Activated CD8-positive, alpha-beta T cell treated with anti-CD3 and anti-CD28 coated beads, Interleukin-2, amount 10 ng/mL, durations not matched to agents 7 days and 5 days (primary cell): Measurements from ENCODE around the gene SLC2A6. TPM values are rescaled to one million over a fixed set of nuclear protein-coding genes. Genes with fewer than 3 reads are reported as not detected.

Experiments used
- ATAC-seq: fragments of 150-1000 bp; cut with Tn5 transposase; one replicate; pipeline ENCODE4 v1.10.0; 2021; ENCODE audit warnings: moderate library complexity
- CTCF ChIA-PET: fragments of 350-600 bp; sonication (Branson Sonifier 250); formaldehyde crosslinking; loops from one replicate; lab custom pipeline; 2021; ENCODE audit warnings: antibody characterized with exemption; lab: Charles Lee
- POLR2A ChIA-PET: fragments of 350-600 bp; sonication (Branson Sonifier 250); formaldehyde crosslinking; loops from one replicate; lab custom pipeline; 2021; ENCODE audit warnings: antibody characterized with exemption; lab: Charles Lee
- DNase-seq: peaks from one replicate; pipeline ENCODE4 v3.0.0-alpha.2; 2020
- H3K27ac Mint-ChIP-seq: one replicate; pipeline ENCODE4 v1.8.0; 2021; ENCODE audit warnings: mild to moderate bottlenecking, mixed read lengths
- H3K27me3 Mint-ChIP-seq: one replicate; pipeline ENCODE4 v1.8.0; 2021; ENCODE audit warnings: low read depth, mixed read lengths
- H3K36me3 Mint-ChIP-seq: one replicate; pipeline ENCODE4 v1.8.0; 2021; ENCODE audit warnings: low read depth, mixed read lengths
- H3K4me1 Mint-ChIP-seq: one replicate; pipeline ENCODE4 v1.8.0; 2021; ENCODE audit warnings: low read depth, mixed read lengths
- H3K4me3 Mint-ChIP-seq: one replicate; pipeline ENCODE4 v1.8.0; 2021; ENCODE audit warnings: mild to moderate bottlenecking, mixed read lengths
- H3K9me3 Mint-ChIP-seq: one replicate; pipeline ENCODE4 v1.8.0; 2022; ENCODE audit warnings: mixed read lengths; ENCODE audit not compliant: insufficient read depth
- total RNA-seq, 2 experiments: library from RNA; stranded (reverse); gene quantifications; one replicate each; pipeline ENCODE4 v1.2.3, GENCODE V29; 2021

The SLC2A6 gene
- total RNA-seq, 2 experiments from 2014 or later: 14.1 to 17.0 TPM

- Mint-ChIP-seq H3K9me3 (no peaks in the 10 kb centered on the region), H3K27ac (no peak overlapping the region), H3K4me1 (peaks cover 12% of the 10 kb centered on the region), H3K27me3 (no peaks in the 10 kb centered on the region), H3K4me3 (no peak overlapping the region), H3K36me3 (no peaks in the 10 kb centered on the region)
- no peak for ATAC-seq
- no peak for DNase-seq
- CTCF ChIA-PET: interaction anchor here (0.8 kb wide), 1 partner anchor 27 kb away, joined by 3 read pairs; no protein-coding TSS in a partner anchor
- POLR2A ChIA-PET: no interaction called here
Measured at GRCh38 chr9:133513214-133514100, 34.6 kb upstream of the SLC2A6 start.

- ChIA-PET CTCF (no interaction called here), POLR2A (no interaction called here)
- H3K27me3 Mint-ChIP-seq: no peaks in the 10 kb centered on the region
- H3K9me3 Mint-ChIP-seq: no peaks in the 10 kb centered on the region
- H3K4me1 Mint-ChIP-seq: peaks cover 17% of the 10 kb centered on the region
- ATAC-seq (no peak), DNase-seq (no peak)
- no peak overlapping the region for H3K27ac Mint-ChIP-seq
- no peaks in the 10 kb centered on the region for H3K36me3 Mint-ChIP-seq
- no peak overlapping the region for H3K4me3 Mint-ChIP-seq
Measured at GRCh38 chr9:133512253-133513213, 33.6 kb upstream of the SLC2A6 start.

- H3K27ac Mint-ChIP-seq: no peak overlapping the region
- no peaks in the 10 kb centered on the region for H3K36me3 Mint-ChIP-seq
- no peaks in the 10 kb centered on the region for H3K27me3 Mint-ChIP-seq
- H3K9me3 Mint-ChIP-seq: no peaks in the 10 kb centered on the region
- CTCF ChIA-PET: no interaction called here
- no peak for DNase-seq
- no peak for ATAC-seq
- POLR2A ChIA-PET: no interaction called here
- H3K4me3 Mint-ChIP-seq: no peak overlapping the region
- peaks cover 17% of the 10 kb centered on the region for H3K4me1 Mint-ChIP-seq
Measured at GRCh38 chr9:133511607-133512006, 32.7 kb upstream of the SLC2A6 start.

GRCh38 chr9:133510926-133511505, 32.1 kb upstream of the SLC2A6 start:
- Mint-ChIP-seq H3K36me3 (no peaks in the 10 kb centered on the region), H3K27ac (no peak overlapping the region), H3K27me3 (no peaks in the 10 kb centered on the region), H3K4me3 (no peak overlapping the region), H3K4me1 (peaks cover 17% of the 10 kb centered on the region), H3K9me3 (no peaks in the 10 kb centered on the region)
- DNase-seq (no peak), ATAC-seq (no peak)
- POLR2A ChIA-PET: no interaction called here
- CTCF ChIA-PET: no interaction called here

- ChIA-PET POLR2A (interaction anchor here (0.6 to 1.5 kb wide), 6 partner anchors 9 to 113 kb away, joined by 3 to 4 read pairs (median 4); no protein-coding TSS in a partner anchor), CTCF (interaction anchor here (1.0 to 1.8 kb wide), 3 partner anchors 20 to 50 kb away, joined by 3 to 11 read pairs (median 3); partner anchors contain the start of gene CACFD1)
- H3K4me3 Mint-ChIP-seq: peak overlapping the region; percentile 65
- peak overlapping the region; percentile 89 for H3K27ac Mint-ChIP-seq
- H3K9me3 Mint-ChIP-seq: no peaks in the 10 kb centered on the region
- no peaks in the 10 kb centered on the region for H3K36me3 Mint-ChIP-seq
- DNase-seq (peak; percentile 64), ATAC-seq (peak; percentile 74)
- peaks cover 17% of the 10 kb centered on the region for H3K4me1 Mint-ChIP-seq
- no peaks in the 10 kb centered on the region for H3K27me3 Mint-ChIP-seq
Measured at GRCh38 chr9:133509179-133510083, 30.5 kb upstream of the SLC2A6 start.

- CTCF ChIA-PET: no interaction called here
- Mint-ChIP-seq H3K9me3 (peaks cover 3% of the 10 kb centered on the region), H3K4me1 (peaks cover 17% of the 10 kb centered on the region), H3K36me3 (no peaks in the 10 kb centered on the region), H3K4me3 (no peak overlapping the region), H3K27ac (no peak overlapping the region), H3K27me3 (no peaks in the 10 kb centered on the region)
- POLR2A ChIA-PET: no interaction called here
- ATAC-seq (no peak), DNase-seq (no peak)
Measured at GRCh38 chr9:133508046-133508445, 29.1 kb upstream of the SLC2A6 start.

GRCh38 chr9:133507246-133507965, 28.5 kb upstream of the SLC2A6 start:
- Mint-ChIP-seq H3K4me3 (no peak overlapping the region), H3K27me3 (peaks cover 3% of the 10 kb centered on the region), H3K9me3 (peaks cover 7% of the 10 kb centered on the region), H3K27ac (peak overlapping the region; percentile 56), H3K36me3 (no peaks in the 10 kb centered on the region), H3K4me1 (peaks cover 17% of the 10 kb centered on the region)
- CTCF ChIA-PET: no interaction called here
- DNase-seq (no peak), ATAC-seq (no peak)
- POLR2A ChIA-PET: interaction anchor here (0.8 kb wide), 1 partner anchor 9 kb away, joined by 4 read pairs; no protein-coding TSS in a partner anchor

DNA sequence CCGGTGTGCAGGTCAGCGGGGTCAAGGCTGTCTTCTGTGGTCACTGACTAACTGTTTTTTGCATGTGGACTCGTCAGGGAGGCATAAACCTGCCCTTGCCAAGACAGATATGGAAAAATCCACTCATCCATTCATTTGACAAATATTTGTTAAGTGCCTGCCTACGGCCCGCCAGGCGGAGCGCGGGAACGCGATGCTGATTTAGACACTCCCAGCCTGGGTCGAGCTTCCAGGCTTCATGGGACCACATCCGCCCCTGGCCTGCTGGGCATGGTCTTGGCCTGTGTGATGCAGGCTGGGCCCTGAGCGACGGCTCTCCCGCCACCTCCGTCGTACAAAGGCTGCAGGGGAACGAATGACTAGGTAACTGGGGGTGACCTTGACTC, 27.7 kb upstream of the SLC2A6 start:
- Mint-ChIP-seq H3K4me1 (peaks cover 17% of the 10 kb centered on the region), H3K4me3 (no peak overlapping the region), H3K27me3 (peaks cover 6% of the 10 kb centered on the region), H3K36me3 (no peaks in the 10 kb centered on the region), H3K9me3 (peaks cover 14% of the 10 kb centered on the region), H3K27ac (no peak overlapping the region)
- ATAC-seq (no peak), DNase-seq (no peak)
- POLR2A ChIA-PET: no interaction called here
- CTCF ChIA-PET: no interaction called here

GRCh38 chr9:133505901-133506652, 27.2 kb upstream of the SLC2A6 start:
- Mint-ChIP-seq H3K36me3 (no peaks in the 10 kb centered on the region), H3K27me3 (peaks cover 9% of the 10 kb centered on the region), H3K9me3 (peaks cover 20% of the 10 kb centered on the region), H3K4me3 (no peak overlapping the region), H3K4me1 (peaks cover 17% of the 10 kb centered on the region), H3K27ac (no peak overlapping the region)
- ATAC-seq (no peak), DNase-seq (no peak)
- POLR2A ChIA-PET: interaction anchor here (0.5 to 0.7 kb wide), 2 partner anchors 10 to 46 kb away, joined by 4 to 5 read pairs; partner anchors contain the start of gene CACFD1
- CTCF ChIA-PET: no interaction called here
